K562 (cell line): ENCODE measurements around the gene SYPL2. TPM values are rescaled to one million over a fixed set of nuclear protein-coding genes. Genes with fewer than 3 reads are reported as not detected.

Experiments
- CCNT2 ChIP-seq: IDR thresholded peaks from 2 replicates; pipeline ENCODE4 v1.6.1; 2011; ENCODE audit warnings: borderline replicate concordance, low read depth, mild to moderate bottlenecking, moderate library complexity, mixed read lengths, low read length; ENCODE audit not compliant: insufficient read length; ENCODE audit errors: extremely low read depth
- GABPB1 ChIP-seq: sonication (generic); formaldehyde crosslinking; IDR thresholded peaks from 2 replicates; pipeline ENCODE4 v1.8.0; 2022; ENCODE audit warnings: mild to moderate bottlenecking, missing genetic modification reagents
- HINFP ChIP-seq: fragments of 450-650 bp; conservative IDR thresholded peaks from 2 replicates; pipeline ENCODE4 v1.6.1; 2016; ENCODE audit warnings: missing genetic modification characterization, low read depth, mild to moderate bottlenecking, control low read depth, missing compliant biosample characterization
- MAFF ChIP-seq: IDR thresholded peaks from 2 replicates; pipeline ENCODE4 v1.6.1; 2012; ENCODE audit warnings: low read length, improper control_type of control experiment
- MIER1 ChIP-seq: fragments of 450-650 bp; IDR thresholded peaks from 2 replicates; pipeline ENCODE4 v1.6.1; 2016; ENCODE audit warnings: antibody characterized with exemption, mild to moderate bottlenecking, low read depth
- MLX ChIP-seq, 2 experiments: fragments of 450-650 bp in 1 of 2; sonication (generic) in 1 of 2; formaldehyde crosslinking; conservative IDR thresholded peaks; 2 replicates each; pipeline versions ENCODE4 v1.4.0 to v1.8.1; 2020 to 2022; ENCODE audit warnings: mild to moderate bottlenecking in 1 of 2, missing genetic modification reagents in 1 of 2
- POLR2G ChIP-seq: fragments of 200-400 bp; formaldehyde crosslinking; IDR thresholded peaks from 2 replicates; pipeline ENCODE4 v1.6.1; 2017; ENCODE audit warnings: low read depth, mild to moderate bottlenecking, antibody characterized with exemption, low read length, moderate library complexity
- REST ChIP-seq, 2 experiments: fragments of 450-650 bp; formaldehyde crosslinking in 1 of 2; IDR thresholded peaks; 2 replicates each; pipeline versions ENCODE4 v1.4.0 to v1.6.1; 2014 to 2020; ENCODE audit warnings: mild to moderate bottlenecking in 2 of 2, borderline replicate concordance in 1 of 2, low read depth in 1 of 2
- RFX7 ChIP-seq: fragments of 250-450 bp; sonication (Bioruptor Pico); IDR thresholded peaks from 2 replicates; pipeline ENCODE4 v1.5.1; 2021; ENCODE audit warnings: mild to moderate bottlenecking
- ZC3H11A ChIP-seq: IDR thresholded peaks from 2 replicates; pipeline ENCODE4 v1.6.1; 2012; ENCODE audit warnings: low read depth, low read length, improper control_type of control experiment
- polyA plus RNA-seq, 8 experiments: library from polyadenylated mRNA; depleted of rRNA in 4 of 8; stranded (reverse) in 5 of 8; unstranded in 3 of 8; fragments of >200 nt; fragmentation: Nextera tagmentation in 2 of 8; fragmentation: Illumina TruSeq in 1 of 8; extraction: Ambion mirVana in 2 of 8; extraction: Trizol in 1 of 8; gene quantifications; 2 replicates each; pipeline versions ENCODE4 v1.2.1 to v1.2.3, GENCODE V29; 2011 to 2014; ENCODE audit warnings: inconsistent platforms in 1 of 8, missing spikeins in 1 of 8
- total RNA-seq, 7 experiments: library from RNA; depleted of rRNA in 6 of 7; stranded (reverse); fragments of >200 nt in 6 of 7; fragmentation: Illumina TruSeq in 2 of 7; extraction: Trizol in 2 of 7; gene quantifications; 2 replicates each; pipeline versions ENCODE4 v1.2.1 to v1.2.3, GENCODE V29; 2011 to 2021; ENCODE audit warnings: low replicate concordance in 1 of 7
- TF ChIP-seq, protein P1 (sequence below): sonication (generic); formaldehyde crosslinking; IDR thresholded peaks from 2 replicates; pipeline ENCODE4 v1.8.0; 2023; ENCODE audit warnings: mild to moderate bottlenecking, missing genetic modification reagents

The SYPL2 gene
- total and polyA plus RNA-seq, 9 of the 15 experiments (the other 6 are each of a cell fraction or from before 2014, with no cell fraction given) = 0.03 to 0.20 (median 0.07) TPM; not detected in 2

DNA sequence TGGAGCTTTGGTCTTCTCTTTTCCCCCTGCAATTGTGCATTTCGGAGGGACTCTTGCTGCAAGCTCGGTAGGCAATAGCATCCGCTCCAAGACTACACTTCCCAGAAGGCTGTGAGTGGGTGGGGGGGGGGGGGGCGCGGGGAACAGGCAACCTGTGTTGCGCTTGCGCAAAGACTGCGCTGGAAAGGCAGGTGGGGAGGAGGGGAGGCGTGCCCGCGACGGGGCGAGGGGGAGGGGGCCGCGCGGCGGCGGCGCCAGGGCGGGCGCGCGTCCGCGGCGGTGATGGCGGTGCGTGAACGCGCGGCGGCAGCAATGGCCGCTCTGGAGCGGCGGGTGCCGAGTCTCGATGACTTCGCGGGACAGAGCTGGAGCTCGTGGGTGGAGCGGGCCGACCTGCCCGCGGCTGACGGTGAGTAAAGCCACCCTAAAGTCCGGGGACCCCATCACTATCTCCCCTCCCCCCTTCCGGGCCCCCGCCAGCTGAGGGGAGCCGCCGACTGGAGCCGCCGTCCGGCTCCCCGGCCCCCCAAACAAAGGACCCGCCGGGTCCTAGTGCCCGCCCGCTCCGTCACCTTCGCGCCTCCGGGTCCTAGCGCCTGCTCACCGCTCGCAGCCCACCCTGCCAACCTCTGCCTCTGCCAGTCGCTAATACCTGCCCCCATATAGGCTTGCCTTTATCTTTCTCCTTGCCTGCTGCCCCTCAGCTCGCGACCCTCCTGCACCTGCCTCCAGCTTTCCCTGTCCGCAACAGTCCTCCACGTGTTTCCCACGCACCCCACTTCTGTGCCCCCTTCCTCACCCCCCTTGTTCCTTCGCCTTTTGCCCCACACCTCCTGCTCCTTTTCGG is 17.5 kb downstream of the SYPL2 start, which contains the start of gene ATXN7L2 (continued):
- TF ChIP-seq HINFP (tag) (no peak), MIER1 (peak; percentile 81), RFX7 (CRISPR knock-in tag) (0 out of 2 replicates have a peak, but pooled peaks have one; percentile 67), ZC3H11A (no peak), CCNT2 (peak; percentile 92), MAFF (no peak), GABPB1 (CRISPR knock-in tag) (peak; percentile 77), MLX (CRISPR knock-in tag; conservative IDR thresholded peaks at IDR 0.05) (peak in 1 of 2 experiments; percentile 26; a peak in 1 of 4 replicates), POLR2G (peak; percentile 93), REST (IDR thresholded peaks at IDR 0.05; ENCODE audit: borderline replicate concordance) (no peak), REST (CRISPR knock-in tag; IDR thresholded peaks at IDR 0.05; ENCODE audit: low read depth) (peak; percentile 68; the same call in 1 of the 2 replicates)
- TF ChIP-seq, protein P1, sequence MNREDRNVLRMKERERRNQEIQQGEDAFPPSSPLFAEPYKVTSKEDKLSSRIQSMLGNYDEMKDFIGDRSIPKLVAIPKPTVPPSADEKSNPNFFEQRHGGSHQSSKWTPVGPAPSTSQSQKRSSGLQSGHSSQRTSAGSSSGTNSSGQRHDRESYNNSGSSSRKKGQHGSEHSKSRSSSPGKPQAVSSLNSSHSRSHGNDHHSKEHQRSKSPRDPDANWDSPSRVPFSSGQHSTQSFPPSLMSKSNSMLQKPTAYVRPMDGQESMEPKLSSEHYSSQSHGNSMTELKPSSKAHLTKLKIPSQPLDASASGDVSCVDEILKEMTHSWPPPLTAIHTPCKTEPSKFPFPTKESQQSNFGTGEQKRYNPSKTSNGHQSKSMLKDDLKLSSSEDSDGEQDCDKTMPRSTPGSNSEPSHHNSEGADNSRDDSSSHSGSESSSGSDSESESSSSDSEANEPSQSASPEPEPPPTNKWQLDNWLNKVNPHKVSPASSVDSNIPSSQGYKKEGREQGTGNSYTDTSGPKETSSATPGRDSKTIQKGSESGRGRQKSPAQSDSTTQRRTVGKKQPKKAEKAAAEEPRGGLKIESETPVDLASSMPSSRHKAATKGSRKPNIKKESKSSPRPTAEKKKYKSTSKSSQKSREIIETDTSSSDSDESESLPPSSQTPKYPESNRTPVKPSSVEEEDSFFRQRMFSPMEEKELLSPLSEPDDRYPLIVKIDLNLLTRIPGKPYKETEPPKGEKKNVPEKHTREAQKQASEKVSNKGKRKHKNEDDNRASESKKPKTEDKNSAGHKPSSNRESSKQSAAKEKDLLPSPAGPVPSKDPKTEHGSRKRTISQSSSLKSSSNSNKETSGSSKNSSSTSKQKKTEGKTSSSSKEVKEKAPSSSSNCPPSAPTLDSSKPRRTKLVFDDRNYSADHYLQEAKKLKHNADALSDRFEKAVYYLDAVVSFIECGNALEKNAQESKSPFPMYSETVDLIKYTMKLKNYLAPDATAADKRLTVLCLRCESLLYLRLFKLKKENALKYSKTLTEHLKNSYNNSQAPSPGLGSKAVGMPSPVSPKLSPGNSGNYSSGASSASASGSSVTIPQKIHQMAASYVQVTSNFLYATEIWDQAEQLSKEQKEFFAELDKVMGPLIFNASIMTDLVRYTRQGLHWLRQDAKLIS (CRISPR knock-in tag) = no peak
